Activated CD8-positive, alpha-beta memory T cell treated with anti-CD3 and anti-CD28 coated beads for 48 hours (primary cell): ENCODE measurements around the gene EPO.
A peak's percentile ranks its signal among the peaks of the same experiment; 100 is the strongest.
"Not testable (repeated sequence)": the region's sequence is repeated elsewhere in the genome, so short reads cannot be mapped to it uniquely, and the experiment has no call there.

Experiments used
- DNase-seq, 3 experiments: peaks; one replicate each; pipeline ENCODE4 v3.0.0-alpha.2; 2020; ENCODE audit warnings: low read depth in 2 of 3, low spot score in 2 of 3

Gene EPO

DNA sequence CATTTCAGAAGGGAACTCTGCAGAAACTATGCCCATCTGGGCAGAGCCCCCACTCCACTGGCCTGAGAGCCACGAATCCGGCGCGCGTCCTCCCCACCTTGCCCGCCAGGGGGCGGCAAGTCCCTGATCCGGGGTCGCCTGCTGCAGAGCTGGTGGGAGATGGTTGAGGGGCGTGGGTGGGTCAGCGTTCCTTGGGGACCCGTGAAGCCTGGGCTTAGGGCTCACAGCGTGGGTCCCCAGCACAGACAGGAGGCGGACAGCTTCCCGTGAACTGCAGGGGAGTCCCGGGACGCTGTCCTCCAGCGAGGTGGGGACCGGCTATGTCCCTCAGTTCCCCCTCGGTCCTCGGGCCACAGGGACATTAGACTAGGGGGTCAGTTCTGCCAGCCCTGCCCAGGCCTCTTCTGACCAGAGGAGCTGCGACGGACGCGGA is 14.9 kb upstream of the EPO start:
- peak; percentile 63 to 91 (median 84) for DNase-seq

DNA sequence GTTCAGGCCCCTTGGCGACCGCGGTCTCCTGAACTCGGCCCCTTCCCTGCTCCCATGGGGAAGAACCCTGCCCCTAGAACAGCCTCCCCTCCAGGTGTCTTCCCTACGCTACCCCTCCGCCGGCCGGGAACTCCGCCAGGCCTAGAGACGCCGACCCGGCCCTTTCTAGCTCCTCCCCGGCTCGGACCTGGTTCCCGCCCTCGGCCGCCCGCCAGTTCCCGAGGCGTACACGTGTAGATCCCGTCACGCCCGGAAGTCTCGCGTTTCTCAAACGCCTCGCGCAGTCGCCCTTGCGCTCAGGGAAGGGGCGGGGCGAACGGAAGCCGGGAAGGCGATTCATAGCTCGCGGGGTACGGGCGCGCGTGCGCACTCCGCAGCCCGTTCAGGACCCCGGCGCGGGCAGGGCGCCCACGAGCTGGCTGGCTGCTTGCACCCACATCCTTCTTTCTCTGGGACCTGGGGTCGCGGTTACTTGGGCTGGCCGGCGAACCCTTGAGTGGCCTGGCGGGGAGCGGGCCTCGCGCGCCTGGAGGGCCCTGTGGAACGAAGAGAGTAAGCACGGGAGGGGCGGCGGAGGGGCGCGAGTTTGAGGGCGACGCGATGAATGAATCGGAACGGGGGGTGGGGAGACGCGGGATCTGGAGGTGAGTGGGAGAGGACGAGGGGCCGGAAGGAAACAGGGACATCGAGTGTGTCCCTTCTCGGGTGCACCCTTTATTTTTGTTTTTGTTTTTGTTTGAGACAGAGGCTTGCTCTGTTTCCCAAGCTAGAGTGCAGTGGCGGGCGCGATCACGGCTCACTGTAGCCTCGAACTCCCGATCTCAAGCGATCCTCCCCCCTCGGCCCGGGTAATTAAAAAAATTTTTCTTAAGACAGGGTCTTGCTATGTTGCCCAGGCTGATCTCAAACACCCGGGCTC is 14.3 kb upstream of the EPO start, which contains the start of gene POP7:
POP7 (plus strand) TSS at position 369 of the 919 bp plus-strand sequence. CDS start 710 bp downstream, outside the sequence.
- DNase-seq: peak; percentile 95 to 98 (median 96)

DNA sequence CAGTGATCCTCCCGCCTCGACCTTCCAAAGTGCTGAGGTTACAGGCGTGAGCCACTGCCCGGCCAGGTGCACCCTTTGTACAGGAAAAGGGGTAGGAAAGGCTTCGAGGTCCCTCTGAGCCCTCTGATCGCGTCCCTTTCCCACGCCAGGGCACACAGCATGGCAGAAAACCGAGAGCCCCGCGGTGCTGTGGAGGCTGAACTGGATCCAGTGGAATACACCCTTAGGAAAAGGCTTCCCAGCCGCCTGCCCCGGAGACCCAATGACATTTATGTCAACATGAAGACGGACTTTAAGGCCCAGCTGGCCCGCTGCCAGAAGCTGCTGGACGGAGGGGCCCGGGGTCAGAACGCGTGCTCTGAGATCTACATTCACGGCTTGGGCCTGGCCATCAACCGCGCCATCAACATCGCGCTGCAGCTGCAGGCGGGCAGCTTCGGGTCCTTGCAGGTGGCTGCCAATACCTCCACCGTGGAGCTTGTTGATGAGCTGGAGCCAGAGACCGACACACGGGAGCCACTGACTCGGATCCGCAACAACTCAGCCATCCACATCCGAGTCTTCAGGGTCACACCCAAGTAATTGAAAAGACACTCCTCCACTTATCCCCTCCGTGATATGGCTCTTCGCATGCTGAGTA is 13.5 kb upstream of the EPO start:
- no peak for DNase-seq

DNA sequence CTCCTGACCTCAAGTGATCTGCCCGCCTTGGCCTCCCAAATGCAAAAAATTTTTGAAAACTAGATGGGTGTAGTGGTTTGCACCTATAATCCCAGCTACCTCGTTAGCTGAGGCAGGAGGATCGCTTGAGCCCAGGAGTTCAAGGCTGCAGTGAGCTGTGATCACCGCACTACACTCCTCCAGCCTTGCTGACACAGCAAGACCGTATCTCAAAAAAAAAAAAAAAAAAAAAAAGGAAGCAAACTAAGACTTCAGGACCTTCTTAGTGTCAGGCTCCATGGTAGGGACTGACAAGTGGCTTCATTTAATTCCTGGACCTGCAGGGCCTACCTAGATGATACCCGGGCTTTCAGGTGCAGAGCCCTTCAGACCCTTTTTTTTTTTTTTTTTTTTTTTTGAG is 11.9 kb upstream of the EPO start:
- DNase-seq: no peak

DNA sequence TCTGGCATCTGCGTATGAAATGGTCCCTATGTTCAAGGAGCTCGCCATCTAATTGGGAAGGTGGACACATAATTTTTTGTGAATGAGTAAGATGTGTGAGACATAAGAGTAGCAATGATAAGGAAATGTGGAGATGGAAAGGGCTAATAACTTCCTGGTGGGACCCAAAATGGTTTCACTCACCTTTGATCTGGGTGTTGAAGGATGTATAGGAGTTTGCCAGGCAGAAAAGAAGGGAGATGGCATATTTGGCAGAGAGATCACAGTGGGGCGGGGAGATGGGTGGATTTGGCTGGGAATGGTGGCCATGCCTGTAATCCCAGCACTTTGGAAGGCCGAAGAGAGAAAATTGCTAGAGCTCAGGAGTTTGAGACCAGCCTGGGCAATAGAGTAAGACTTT is 9.8 kb upstream of the EPO start:
- no peak for DNase-seq

DNA sequence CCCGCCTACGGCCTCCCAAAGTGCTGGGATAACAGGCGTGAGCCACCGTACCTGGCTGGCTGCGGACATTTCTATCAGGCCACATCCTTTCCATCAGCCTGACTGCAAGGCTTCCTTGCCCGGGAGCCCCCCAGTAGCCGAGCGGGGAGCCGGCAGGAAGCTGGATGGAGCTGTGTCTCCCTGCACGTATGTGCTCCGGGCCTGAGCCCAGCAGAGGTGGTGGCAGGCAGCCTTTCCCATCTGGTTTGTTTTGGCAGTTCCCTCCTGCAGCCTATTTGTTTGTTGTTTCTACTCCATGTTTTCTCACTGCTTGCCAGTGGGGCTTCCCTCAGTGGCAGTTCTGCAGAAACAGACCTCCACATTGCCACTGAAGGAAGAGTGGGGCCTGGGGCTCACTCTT is 8.9 kb upstream of the EPO start:
- DNase-seq: no peak

DNA sequence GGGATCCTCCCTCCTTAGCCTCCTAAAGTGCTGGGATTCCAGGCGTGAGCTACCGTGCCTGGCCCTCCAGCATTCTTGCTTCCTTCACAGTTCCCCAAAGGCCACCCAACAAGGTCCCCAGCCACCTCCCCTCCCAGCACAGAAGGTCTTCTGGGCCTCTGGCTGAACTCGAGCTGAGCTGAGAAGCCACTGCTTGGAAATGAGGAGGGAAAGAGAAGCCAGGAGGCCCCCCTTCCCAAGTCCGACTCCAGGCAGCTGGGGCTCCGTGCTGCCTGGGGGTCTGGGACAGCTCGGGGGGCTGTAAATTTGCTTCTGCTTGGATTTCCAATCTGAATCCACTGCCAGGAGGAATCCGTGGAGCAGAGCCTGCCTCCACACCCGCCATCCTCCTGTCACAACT is 5.5 kb upstream of the EPO start:
- DNase-seq: no peak

DNA sequence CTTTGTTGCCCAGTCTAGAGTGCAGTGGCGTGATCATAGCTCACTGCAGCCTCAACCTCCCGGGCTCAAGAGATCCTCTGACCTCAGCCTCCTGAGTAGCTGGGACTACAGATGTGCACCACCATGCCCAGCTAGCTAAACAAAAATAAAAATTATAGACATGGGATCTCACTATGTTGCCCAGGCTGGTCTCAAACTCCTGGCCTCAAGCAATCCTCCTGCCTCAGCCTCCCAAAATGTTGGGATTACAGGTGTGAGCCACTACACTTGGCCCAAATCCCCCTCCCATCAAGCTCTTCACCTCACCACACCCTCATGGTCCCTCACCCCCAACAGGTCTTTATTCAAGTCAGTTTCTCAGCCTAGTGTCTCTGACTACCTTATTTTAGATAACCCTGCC is 3.2 kb upstream of the EPO start:
- DNase-seq: not testable (repeated sequence)

DNA sequence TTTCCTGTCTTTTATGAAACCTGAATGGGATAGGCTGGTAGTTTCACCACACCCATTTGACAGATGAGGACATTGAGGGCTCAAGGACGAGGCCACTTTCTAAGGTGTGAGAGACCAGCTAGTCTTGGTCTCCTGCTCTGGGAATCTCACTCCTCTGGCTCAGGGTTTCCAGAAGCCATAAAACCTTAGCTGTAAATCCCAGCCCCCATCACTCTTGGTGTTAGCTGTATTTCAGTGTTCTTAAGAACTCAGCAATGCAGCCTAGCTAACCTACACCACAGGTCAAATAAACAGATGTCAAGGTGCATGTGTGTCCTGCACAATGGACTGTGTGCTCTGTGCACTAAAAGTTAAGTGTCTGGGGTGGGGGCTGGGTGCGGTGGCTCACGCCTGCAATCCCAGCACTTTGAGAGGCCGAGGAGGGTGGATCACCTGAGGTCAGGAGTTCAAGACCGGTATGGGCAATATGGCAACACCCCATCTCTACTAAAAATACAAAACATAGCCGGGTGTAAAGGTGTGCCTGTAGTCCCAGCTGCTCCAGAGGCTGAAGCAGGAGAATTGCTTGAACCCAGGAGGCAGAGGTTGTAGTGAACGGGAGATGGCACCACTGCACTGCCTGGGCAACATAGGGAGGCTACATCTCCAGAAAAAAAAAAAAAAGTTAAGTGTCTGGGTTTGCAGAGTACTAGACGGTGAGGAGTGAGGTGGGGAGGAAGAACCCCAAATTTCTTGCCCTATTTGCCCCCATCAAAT is 567 bp upstream of the EPO start:
- no peak for DNase-seq

DNA sequence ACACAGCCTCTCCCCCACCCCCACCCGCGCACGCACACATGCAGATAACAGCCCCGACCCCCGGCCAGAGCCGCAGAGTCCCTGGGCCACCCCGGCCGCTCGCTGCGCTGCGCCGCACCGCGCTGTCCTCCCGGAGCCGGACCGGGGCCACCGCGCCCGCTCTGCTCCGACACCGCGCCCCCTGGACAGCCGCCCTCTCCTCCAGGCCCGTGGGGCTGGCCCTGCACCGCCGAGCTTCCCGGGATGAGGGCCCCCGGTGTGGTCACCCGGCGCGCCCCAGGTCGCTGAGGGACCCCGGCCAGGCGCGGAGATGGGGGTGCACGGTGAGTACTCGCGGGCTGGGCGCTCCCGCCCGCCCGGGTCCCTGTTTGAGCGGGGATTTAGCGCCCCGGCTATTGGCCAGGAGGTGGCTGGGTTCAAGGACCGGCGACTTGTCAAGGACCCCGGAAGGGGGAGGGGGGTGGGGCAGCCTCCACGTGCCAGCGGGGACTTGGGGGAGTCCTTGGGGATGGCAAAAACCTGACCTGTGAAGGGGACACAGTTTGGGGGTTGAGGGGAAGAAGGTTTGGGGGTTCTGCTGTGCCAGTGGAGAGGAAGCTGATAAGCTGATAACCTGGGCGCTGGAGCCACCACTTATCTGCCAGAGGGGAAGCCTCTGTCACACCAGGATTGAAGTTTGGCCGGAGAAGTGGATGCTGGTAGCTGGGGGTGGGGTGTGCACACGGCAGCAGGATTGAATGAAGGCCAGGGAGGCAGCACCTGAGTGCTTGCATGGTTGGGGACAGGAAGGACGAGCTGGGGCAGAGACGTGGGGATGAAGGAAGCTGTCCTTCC is 620 bp downstream of the EPO start:
- no peak for DNase-seq

DNA sequence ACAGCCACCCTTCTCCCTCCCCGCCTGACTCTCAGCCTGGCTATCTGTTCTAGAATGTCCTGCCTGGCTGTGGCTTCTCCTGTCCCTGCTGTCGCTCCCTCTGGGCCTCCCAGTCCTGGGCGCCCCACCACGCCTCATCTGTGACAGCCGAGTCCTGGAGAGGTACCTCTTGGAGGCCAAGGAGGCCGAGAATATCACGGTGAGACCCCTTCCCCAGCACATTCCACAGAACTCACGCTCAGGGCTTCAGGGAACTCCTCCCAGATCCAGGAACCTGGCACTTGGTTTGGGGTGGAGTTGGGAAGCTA is 1.2 kb downstream of the EPO start:
- DNase-seq: no peak

DNA sequence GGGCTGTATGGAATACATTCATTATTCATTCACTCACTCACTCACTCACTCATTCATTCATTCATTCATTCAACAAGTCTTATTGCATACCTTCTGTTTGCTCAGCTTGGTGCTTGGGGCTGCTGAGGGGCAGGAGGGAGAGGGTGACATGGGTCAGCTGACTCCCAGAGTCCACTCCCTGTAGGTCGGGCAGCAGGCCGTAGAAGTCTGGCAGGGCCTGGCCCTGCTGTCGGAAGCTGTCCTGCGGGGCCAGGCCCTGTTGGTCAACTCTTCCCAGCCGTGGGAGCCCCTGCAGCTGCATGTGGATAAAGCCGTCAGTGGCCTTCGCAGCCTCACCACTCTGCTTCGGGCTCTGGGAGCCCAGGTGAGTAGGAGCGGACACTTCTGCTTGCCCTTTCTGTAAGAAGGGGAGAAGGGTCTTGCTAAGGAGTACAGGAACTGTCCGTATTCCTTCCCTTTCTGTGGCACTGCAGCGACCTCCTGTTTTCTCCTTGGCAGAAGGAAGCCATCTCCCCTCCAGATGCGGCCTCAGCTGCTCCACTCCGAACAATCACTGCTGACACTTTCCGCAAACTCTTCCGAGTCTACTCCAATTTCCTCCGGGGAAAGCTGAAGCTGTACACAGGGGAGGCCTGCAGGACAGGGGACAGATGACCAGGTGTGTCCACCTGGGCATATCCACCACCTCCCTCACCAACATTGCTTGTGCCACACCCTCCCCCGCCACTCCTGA is 2.4 kb downstream of the EPO start:
- DNase-seq: no peak

DNA sequence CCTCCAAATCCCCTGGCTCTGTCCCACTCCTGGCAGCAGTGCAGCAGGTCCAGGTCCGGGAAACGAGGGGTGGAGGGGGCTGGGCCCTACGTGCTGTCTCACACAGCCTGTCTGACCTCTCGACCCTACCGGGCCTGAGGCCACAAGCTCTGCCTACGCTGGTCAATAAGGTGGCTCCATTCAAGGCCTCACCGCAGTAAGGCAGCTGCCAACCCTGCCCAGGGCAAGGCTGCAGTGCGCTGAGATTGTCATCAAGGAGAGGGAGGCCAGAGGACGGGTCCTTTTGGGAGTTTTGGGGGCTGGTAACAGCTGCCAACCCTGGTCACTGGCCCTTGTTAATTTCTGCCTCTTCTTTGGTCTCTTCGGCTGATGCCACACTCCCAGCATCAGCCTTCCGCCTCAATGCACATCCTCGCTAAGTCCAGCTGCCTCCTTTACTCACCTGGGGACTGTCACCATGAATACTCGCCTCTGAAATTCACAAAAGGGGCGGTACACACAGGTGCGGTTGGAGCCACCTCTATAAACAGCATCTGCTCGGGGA is 3.5 kb downstream of the EPO start:
- DNase-seq: no peak

DNA sequence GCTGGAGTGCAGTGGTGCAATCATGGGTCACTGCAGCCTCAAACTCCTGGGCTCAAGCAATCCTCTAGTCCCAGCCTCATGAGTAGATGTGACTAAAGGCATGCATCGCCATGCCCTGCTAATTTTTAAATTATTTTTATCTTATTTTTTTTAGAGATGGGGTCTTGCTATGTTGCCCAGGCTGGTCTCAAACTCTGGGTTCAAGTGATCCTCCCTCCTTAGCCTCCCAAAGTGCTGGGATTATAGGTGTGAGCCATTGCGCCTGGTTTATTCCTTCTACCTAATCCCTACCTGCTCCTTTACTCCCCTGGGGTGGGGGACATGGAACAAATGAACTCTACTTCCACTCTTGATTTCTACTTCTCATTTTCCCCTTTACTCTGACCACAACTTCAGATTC is 4.1 kb downstream of the EPO start:
- DNase-seq: not testable (repeated sequence)

DNA sequence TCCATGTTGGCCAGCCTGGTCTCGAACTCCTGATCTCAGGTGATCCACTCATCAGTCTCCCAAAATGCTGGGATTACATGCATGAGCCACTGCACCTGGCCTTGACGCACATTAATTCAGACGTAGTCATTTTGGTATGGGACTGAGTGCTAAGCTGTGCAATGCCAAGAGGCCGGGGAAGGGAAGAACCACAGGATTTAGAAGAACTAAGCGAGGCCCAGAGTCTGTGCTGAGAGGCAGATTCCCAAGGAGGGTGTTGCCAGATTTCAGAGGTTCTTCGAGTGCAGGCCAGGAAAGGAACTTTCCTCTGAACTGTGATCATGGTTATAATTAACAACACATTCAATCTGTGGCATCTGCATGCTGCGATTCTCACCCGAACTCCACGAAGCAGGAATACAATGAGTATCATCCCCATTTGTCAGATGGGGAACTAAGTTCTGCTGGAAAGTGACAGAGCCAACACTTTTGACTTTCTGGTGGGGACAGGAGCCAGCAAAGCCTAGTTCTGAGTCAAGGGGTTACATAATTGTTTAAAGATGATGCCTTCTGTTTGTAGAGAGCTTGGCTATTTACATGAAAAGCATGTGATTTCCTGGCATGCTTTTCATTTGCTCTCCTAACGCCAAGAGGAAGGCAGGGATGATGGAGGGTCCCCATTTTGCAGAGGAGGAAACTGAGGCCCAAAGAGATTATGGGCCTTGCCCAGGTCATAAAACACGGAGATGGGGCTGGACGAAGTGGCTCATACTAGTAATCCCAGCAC is 6.9 kb downstream of the EPO start:
- DNase-seq: no peak

DNA sequence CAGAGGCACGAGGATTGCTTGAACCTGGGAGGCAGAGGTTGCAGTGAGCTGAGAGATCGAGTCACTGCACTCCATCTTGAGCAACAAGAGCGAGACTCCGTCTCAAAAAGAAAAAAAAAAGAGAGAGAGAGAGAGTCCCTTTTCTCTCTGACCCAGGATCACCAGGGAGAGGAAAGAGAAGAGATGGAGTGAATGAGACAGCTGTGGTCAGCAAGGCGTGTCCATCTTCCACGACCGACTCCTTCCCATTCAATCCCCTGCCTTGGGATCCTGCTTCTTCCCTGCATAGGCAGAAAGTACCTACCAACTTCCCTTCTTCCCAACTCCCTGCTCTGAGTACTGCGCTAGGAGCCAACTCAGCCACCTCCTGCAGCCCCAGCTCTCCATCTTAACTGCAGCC is 7.9 kb downstream of the EPO start:
- DNase-seq: no peak

DNA sequence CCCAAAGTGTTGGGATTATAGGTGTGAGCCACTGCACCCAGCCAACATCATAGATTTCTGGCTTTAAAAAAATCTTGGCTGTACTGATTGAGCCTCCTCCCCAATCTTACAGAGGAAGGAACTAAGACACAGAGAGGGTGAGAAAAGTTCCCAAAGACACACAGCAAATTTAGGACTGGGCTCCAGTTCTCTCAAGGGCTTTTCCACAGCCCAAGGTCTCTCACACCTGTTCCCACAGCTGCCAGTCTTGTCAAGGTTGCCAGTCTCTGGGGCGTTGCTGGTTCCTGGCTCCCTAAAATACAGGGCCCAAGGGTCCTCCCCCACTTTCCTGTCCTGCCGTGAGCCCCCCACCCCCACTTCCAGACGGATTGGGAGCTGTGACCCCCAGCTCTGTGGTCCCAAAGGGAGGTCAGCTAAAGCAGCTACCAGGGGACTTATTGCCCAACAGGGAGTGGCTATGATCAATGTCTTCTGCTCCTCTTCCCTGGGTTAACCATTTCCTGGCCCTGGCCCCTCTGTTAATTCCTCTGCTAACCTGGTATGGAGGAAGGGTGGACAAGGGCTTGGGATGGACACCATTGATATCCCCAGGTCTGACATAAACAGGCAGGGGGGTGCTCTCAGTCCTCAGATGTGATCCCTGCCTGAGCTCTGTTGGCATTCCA is 10.0 kb downstream of the EPO start:
- no peak for DNase-seq

DNA sequence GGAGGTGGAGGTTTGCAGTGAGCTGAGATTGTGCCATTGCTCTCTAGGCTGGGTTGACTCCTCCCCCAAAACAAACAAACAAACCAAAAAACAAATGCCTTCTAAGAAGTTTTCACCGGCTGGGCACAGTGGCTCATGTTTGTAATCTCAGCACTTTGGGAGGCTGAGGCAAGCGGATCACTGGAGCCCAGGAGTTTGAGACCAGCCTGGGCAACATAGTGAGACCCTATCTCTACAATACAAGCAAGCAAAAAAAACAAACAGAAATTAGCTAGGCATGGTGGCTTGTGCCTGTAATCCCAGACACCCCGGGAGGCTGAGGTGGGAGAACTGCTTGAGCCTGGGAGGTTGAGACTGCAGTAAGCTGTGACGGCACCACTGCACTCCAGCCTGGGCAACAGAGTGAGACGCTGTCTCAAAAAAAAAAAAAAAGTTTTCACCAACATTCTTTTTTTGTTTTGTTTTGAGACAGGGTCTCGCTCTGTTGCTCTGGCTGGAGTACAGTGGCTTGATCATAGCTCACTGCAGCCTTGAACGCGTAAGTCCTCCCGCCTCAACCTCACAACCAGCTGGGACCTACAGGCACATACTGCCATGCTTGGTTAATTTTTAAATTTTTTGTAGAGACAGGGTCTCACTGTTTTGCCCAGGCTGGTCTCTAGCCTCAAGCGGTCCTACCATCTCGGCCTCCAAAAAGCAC is 11.8 kb downstream of the EPO start:
- DNase-seq: no peak
